GM23338 (cell line): ENCODE results near the gene DOP1B. TPM values are rescaled to one million over a fixed set of nuclear protein-coding genes. Genes with fewer than 3 reads are reported as not detected.
A peak's percentile ranks its signal among the peaks of the same experiment; 100 is the strongest.
"Not testable (repeated sequence)": the region's sequence is repeated elsewhere in the genome, so short reads cannot be mapped to it uniquely, and the experiment has no call there.

Source experiments
- ATAC-seq: fragments of 200-7000 bp; cut with Tn5 transposase; 3 replicates; pipeline ENCODE4 v1.9.1; 2020
- DNase-seq: peaks from one replicate; pipeline ENCODE4 v3.0.0-alpha.2; 2015; ENCODE audit warnings: low spot score
- H2AFZ ChIP-seq: fragments of 200-600 bp; sonication (generic); 2 replicates; pipeline ENCODE4 v1.8.0; 2016; ENCODE audit warnings: antibody characterized with exemption, mild to moderate bottlenecking, moderate library complexity
- H3F3A ChIP-seq: fragments of 200-600 bp; sonication (generic); replicated peaks from 2 replicates; pipeline ENCODE4 v1.8.0; 2017; ENCODE audit warnings: antibody characterized with exemption, mixed run types, low read depth
- H3K27ac ChIP-seq: fragments of 200-600 bp; sonication (generic); 2 replicates; pipeline ENCODE4 v1.6.1; 2016; ENCODE audit warnings: low read depth
- H3K27me3 ChIP-seq: fragments of 200-600 bp; sonication (generic); 2 replicates; pipeline ENCODE4 v1.8.0; 2016; ENCODE audit warnings: mild to moderate bottlenecking, mixed run types, moderate library complexity; ENCODE audit not compliant: insufficient read depth
- H3K36me3 ChIP-seq: fragments of 200-600 bp; sonication (generic); 2 replicates; pipeline ENCODE4 v1.8.0; 2016; ENCODE audit warnings: mild to moderate bottlenecking; ENCODE audit not compliant: insufficient read depth
- H3K4me1 ChIP-seq: fragments of 200-600 bp; sonication (generic); 2 replicates; pipeline ENCODE4 v1.8.0; 2016; ENCODE audit warnings: mild to moderate bottlenecking, moderate library complexity; ENCODE audit not compliant: insufficient read depth
- H3K4me2 ChIP-seq: fragments of 200-600 bp; sonication (generic); 2 replicates; pipeline ENCODE4 v1.7.1; 2017; ENCODE audit warnings: mixed run types
- H3K4me3 ChIP-seq: fragments of 200-600 bp; sonication (generic); 2 replicates; pipeline ENCODE4 v1.6.1; 2016; ENCODE audit warnings: mixed run types
- H3K79me2 ChIP-seq: fragments of 200-600 bp; sonication (generic); replicated peaks from 2 replicates; pipeline ENCODE4 v1.8.0; 2017; ENCODE audit warnings: mild to moderate bottlenecking; ENCODE audit not compliant: insufficient read depth
- H3K9me2 ChIP-seq: fragments of 200-600 bp; sonication (generic); 2 replicates; pipeline ENCODE4 v1.8.0; 2017; ENCODE audit not compliant: insufficient read depth
- H4K20me1 ChIP-seq: fragments of 200-600 bp; sonication (generic); replicated peaks from 2 replicates; pipeline ENCODE4 v1.8.0; 2017; ENCODE audit warnings: mild to moderate bottlenecking; ENCODE audit not compliant: insufficient read depth
- H3K27ac Mint-ChIP-seq: 2 replicates; pipeline ENCODE4 v1.8.0; 2020; ENCODE audit warnings: inconsistent platforms, mild to moderate bottlenecking, moderate library complexity, mixed read lengths
- H3K27me3 Mint-ChIP-seq: 3 replicates; pipeline ENCODE4 v1.8.0; 2022; ENCODE audit warnings: low read depth, mild to moderate bottlenecking, moderate library complexity, mixed read lengths, inconsistent platforms; ENCODE audit not compliant: insufficient read depth, poor library complexity
- H3K36me3 Mint-ChIP-seq: 3 replicates; pipeline ENCODE4 v1.8.0; 2021; ENCODE audit warnings: low read depth, mild to moderate bottlenecking, inconsistent platforms, moderate library complexity, mixed read lengths
- H3K4me1 Mint-ChIP-seq: 3 replicates; pipeline ENCODE4 v1.8.0; 2020; ENCODE audit warnings: mild to moderate bottlenecking, inconsistent platforms, mixed read lengths
- H3K4me3 Mint-ChIP-seq: 3 replicates; pipeline ENCODE4 v1.8.0; 2021; ENCODE audit warnings: moderate library complexity, mild to moderate bottlenecking, inconsistent platforms, mixed read lengths
- H3K9me3 Mint-ChIP-seq: 3 replicates; pipeline ENCODE4 v1.8.0; 2020; ENCODE audit warnings: moderate library complexity, mild to moderate bottlenecking, inconsistent platforms, mixed read lengths
- CREB1 ChIP-seq: fragments of 250-450 bp; sonication (Bioruptor Pico); IDR thresholded peaks from 2 replicates; pipeline ENCODE4 v1.5.0; 2020; ENCODE audit warnings: low read depth, mild to moderate bottlenecking, moderate library complexity
- CTCF ChIP-seq, 2 experiments: fragments of 200-600 bp in 1 of 2; sonication (generic) in 1 of 2; conservative IDR thresholded peaks; 2 replicates each; pipeline versions ENCODE4 v1.5.1 to v1.6.1; 2016 to 2017; ENCODE audit warnings: antibody characterized with exemption in 2 of 2, low read depth in 2 of 2, mild to moderate bottlenecking in 2 of 2, moderate library complexity in 1 of 2
- EZH2 ChIP-seq: fragments of 200-600 bp; sonication (generic); IDR thresholded peaks from one replicate; pipeline ENCODE4 v1.8.0; 2017; ENCODE audit warnings: antibody characterized with exemption, mild to moderate bottlenecking, low read depth; ENCODE audit not compliant: unreplicated experiment
- EZH2phosphoT487 ChIP-seq: fragments of 200-600 bp; sonication (generic); IDR thresholded peaks from one replicate; pipeline ENCODE4 v1.8.1; 2018; ENCODE audit warnings: antibody characterized with exemption; ENCODE audit not compliant: unreplicated experiment
- JUNB ChIP-seq: IDR thresholded peaks from one replicate; pipeline ENCODE4 v1.6.1; 2016; ENCODE audit warnings: antibody characterized with exemption; ENCODE audit not compliant: unreplicated experiment
- NANOG ChIP-seq: IDR thresholded peaks from 2 replicates; pipeline ENCODE4 v1.6.1; 2016; ENCODE audit warnings: antibody characterized with exemption, borderline replicate concordance
- POLR2AphosphoS5 ChIP-seq: IDR thresholded peaks from 2 replicates; pipeline ENCODE4 v1.6.1; 2016; ENCODE audit warnings: antibody characterized with exemption, low read depth
- ZNF114 ChIP-seq: fragments of 250-450 bp; sonication (Bioruptor Pico); IDR thresholded peaks from 2 replicates; pipeline ENCODE4 v1.5.0; 2020; ENCODE audit warnings: mild to moderate bottlenecking, moderate library complexity
- polyA plus RNA-seq: library from polyadenylated mRNA; unstranded; fragments of >200 nt; fragmentation: Nextera tagmentation; extraction: Ambion mirVana; gene quantifications from 2 replicates; pipeline ENCODE4 v1.2.1, GENCODE V29; 2016
- total RNA-seq: library from RNA; depleted of rRNA; stranded (reverse); fragments of >200 nt; shearing (Covaris generic); gene quantifications from 2 replicates; pipeline ENCODE4 v1.2.3, GENCODE V29; 2014
- TF ChIP-seq, protein P1 (sequence below): IDR thresholded peaks from one replicate; pipeline ENCODE4 v1.6.1; 2018; ENCODE audit warnings: antibody characterized with exemption; ENCODE audit not compliant: unreplicated experiment
- TF ChIP-seq, protein P2 (sequence below): IDR thresholded peaks from 2 replicates; pipeline ENCODE4 v1.6.1; 2016; ENCODE audit warnings: antibody characterized with exemption
- TF ChIP-seq, protein P3 (sequence below): fragments of 250-450 bp; sonication (Bioruptor Pico); IDR thresholded peaks from 2 replicates; pipeline ENCODE4 v1.5.0; 2020; ENCODE audit warnings: mild to moderate bottlenecking, moderate library complexity

Gene DOP1B
- total and polyA plus RNA-seq, 2 experiments from 2014 or later, result 4.9 to 18.0 TPM

- no peaks in the 10 kb centered on the region for H3K9me2 ChIP-seq
- no peak overlapping the region for H3K27ac Mint-ChIP-seq
- peaks cover 6% of the 10 kb centered on the region for H3K27me3 Mint-ChIP-seq
- TF ChIP-seq JUNB, result no peak
- peak; percentile 61 for TF ChIP-seq CREB1
- TF ChIP-seq ZNF114 (CRISPR knock-in tag), result no peak
- TF ChIP-seq, protein P1, sequence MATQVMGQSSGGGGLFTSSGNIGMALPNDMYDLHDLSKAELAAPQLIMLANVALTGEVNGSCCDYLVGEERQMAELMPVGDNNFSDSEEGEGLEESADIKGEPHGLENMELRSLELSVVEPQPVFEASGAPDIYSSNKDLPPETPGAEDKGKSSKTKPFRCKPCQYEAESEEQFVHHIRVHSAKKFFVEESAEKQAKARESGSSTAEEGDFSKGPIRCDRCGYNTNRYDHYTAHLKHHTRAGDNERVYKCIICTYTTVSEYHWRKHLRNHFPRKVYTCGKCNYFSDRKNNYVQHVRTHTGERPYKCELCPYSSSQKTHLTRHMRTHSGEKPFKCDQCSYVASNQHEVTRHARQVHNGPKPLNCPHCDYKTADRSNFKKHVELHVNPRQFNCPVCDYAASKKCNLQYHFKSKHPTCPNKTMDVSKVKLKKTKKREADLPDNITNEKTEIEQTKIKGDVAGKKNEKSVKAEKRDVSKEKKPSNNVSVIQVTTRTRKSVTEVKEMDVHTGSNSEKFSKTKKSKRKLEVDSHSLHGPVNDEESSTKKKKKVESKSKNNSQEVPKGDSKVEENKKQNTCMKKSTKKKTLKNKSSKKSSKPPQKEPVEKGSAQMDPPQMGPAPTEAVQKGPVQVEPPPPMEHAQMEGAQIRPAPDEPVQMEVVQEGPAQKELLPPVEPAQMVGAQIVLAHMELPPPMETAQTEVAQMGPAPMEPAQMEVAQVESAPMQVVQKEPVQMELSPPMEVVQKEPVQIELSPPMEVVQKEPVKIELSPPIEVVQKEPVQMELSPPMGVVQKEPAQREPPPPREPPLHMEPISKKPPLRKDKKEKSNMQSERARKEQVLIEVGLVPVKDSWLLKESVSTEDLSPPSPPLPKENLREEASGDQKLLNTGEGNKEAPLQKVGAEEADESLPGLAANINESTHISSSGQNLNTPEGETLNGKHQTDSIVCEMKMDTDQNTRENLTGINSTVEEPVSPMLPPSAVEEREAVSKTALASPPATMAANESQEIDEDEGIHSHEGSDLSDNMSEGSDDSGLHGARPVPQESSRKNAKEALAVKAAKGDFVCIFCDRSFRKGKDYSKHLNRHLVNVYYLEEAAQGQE, result no peak
- TF ChIP-seq CTCF (conservative IDR thresholded peaks at IDR 0.05; ENCODE audit: low read depth in 2 of 2), result peak; percentile 96 to 97
- no peak for TF ChIP-seq EZH2phosphoT487
- TF ChIP-seq, protein P2, sequence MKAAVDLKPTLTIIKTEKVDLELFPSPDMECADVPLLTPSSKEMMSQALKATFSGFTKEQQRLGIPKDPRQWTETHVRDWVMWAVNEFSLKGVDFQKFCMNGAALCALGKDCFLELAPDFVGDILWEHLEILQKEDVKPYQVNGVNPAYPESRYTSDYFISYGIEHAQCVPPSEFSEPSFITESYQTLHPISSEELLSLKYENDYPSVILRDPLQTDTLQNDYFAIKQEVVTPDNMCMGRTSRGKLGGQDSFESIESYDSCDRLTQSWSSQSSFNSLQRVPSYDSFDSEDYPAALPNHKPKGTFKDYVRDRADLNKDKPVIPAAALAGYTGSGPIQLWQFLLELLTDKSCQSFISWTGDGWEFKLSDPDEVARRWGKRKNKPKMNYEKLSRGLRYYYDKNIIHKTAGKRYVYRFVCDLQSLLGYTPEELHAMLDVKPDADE, result no peak
- TF ChIP-seq POLR2AphosphoS5, result no peak
- no peak for TF ChIP-seq EZH2
- TF ChIP-seq, protein P3, sequence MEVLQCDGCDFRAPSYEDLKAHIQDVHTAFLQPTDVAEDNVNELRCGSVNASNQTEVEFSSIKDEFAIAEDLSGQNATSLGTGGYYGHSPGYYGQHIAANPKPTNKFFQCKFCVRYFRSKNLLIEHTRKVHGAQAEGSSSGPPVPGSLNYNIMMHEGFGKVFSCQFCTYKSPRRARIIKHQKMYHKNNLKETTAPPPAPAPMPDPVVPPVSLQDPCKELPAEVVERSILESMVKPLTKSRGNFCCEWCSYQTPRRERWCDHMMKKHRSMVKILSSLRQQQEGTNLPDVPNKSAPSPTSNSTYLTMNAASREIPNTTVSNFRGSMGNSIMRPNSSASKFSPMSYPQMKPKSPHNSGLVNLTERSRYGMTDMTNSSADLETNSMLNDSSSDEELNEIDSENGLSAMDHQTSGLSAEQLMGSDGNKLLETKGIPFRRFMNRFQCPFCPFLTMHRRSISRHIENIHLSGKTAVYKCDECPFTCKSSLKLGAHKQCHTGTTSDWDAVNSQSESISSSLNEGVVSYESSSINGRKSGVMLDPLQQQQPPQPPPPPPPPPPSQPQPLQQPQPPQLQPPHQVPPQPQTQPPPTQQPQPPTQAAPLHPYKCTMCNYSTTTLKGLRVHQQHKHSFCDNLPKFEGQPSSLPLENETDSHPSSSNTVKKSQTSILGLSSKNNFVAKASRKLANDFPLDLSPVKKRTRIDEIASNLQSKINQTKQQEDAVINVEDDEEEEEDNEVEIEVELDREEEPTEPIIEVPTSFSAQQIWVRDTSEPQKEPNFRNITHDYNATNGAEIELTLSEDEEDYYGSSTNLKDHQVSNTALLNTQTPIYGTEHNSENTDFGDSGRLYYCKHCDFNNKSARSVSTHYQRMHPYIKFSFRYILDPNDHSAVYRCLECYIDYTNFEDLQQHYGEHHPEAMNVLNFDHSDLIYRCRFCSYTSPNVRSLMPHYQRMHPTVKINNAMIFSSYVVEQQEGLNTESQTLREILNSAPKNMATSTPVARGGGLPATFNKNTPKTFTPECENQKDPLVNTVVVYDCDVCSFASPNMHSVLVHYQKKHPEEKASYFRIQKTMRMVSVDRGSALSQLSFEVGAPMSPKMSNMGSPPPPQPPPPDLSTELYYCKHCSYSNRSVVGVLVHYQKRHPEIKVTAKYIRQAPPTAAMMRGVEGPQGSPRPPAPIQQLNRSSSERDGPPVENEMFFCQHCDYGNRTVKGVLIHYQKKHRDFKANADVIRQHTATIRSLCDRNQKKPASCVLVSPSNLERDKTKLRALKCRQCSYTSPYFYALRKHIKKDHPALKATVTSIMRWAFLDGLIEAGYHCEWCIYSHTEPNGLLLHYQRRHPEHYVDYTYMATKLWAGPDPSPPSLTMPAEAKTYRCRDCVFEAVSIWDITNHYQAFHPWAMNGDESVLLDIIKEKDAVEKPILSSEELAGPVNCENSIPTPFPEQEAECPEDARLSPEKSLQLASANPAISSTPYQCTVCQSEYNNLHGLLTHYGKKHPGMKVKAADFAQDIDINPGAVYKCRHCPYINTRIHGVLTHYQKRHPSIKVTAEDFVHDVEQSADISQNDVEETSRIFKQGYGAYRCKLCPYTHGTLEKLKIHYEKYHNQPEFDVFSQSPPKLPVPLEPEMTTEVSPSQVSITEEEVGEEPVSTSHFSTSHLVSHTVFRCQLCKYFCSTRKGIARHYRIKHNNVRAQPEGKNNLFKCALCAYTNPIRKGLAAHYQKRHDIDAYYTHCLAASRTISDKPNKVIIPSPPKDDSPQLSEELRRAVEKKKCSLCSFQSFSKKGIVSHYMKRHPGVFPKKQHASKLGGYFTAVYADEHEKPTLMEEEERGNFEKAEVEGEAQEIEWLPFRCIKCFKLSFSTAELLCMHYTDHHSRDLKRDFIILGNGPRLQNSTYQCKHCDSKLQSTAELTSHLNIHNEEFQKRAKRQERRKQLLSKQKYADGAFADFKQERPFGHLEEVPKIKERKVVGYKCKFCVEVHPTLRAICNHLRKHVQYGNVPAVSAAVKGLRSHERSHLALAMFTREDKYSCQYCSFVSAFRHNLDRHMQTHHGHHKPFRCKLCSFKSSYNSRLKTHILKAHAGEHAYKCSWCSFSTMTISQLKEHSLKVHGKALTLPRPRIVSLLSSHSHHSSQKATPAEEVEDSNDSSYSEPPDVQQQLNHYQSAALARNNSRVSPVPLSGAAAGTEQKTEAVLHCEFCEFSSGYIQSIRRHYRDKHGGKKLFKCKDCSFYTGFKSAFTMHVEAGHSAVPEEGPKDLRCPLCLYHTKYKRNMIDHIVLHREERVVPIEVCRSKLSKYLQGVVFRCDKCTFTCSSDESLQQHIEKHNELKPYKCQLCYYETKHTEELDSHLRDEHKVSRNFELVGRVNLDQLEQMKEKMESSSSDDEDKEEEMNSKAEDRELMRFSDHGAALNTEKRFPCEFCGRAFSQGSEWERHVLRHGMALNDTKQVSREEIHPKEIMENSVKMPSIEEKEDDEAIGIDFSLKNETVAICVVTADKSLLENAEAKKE, result no peak
- no peak for TF ChIP-seq NANOG
- H3K9me3 Mint-ChIP-seq, result no peaks in the 10 kb centered on the region
- H4K20me1 ChIP-seq, result no peaks in the 10 kb centered on the region; the same call in 1 of the 2 replicates
- peaks cover 16% of the 10 kb centered on the region for H3K4me1 ChIP-seq
- no peaks in the 10 kb centered on the region for H3K79me2 ChIP-seq
- no peak overlapping the region for H3K27ac ChIP-seq
- H2AFZ ChIP-seq, result no peak overlapping the region
- peaks cover 3% of the 10 kb centered on the region; the same call in 1 of the 2 replicates for H3F3A ChIP-seq
- DNase-seq (peak; percentile 99), ATAC-seq (peak; percentile 98)
- no peak overlapping the region for H3K4me3 ChIP-seq
- no peak overlapping the region; the same call in 2 of the 3 replicates for H3K4me3 Mint-ChIP-seq
- H3K36me3 ChIP-seq, result no peaks in the 10 kb centered on the region
- no peaks in the 10 kb centered on the region for H3K36me3 Mint-ChIP-seq
- H3K27me3 ChIP-seq, result peaks cover 8% of the 10 kb centered on the region
- H3K4me1 Mint-ChIP-seq, result peaks cover 16% of the 10 kb centered on the region; the same call in 2 of the 3 replicates
- no peak overlapping the region for H3K4me2 ChIP-seq
Observed at GRCh38 chr21:36141513-36141925, 15.1 kb upstream of the DOP1B start.

- not testable (repeated sequence) for H3F3A ChIP-seq, H4K20me1 ChIP-seq, H3K27me3 Mint-ChIP-seq, H3K4me3 ChIP-seq, H2AFZ ChIP-seq, H3K27me3 ChIP-seq, H3K27ac ChIP-seq, ATAC-seq, H3K4me1 ChIP-seq, H3K9me3 Mint-ChIP-seq, H3K9me2 ChIP-seq, H3K27ac Mint-ChIP-seq, H3K4me1 Mint-ChIP-seq, H3K79me2 ChIP-seq, H3K36me3 ChIP-seq, H3K4me3 Mint-ChIP-seq, DNase-seq, H3K4me2 ChIP-seq, H3K36me3 Mint-ChIP-seq
Observed at GRCh38 chr21:36144233-36144632, 12.4 kb upstream of the DOP1B start.
